Endothelial cell of umbilical vein (primary cell): Measurements from ENCODE around the gene GALNT2. TPM values are rescaled to one million over a fixed set of nuclear protein-coding genes. Genes with fewer than 3 reads are reported as not detected.

Experiments
- BruUV-seq: library from RNA; stranded (reverse); fragments of 400-500 nt; replicated peaks from 2 replicates; lab custom pipeline; 2021; lab: Mats Ljungman, UMichigan
- CTCF ChIA-PET: fragments of 300-600, 350-600 bp; sonication (Branson Sonifier 250); formaldehyde crosslinking; loops from one replicate; lab custom pipeline; 2021; ENCODE audit warnings: antibody characterized with exemption, inconsistent platforms; lab: Charles Lee
- POLR2A ChIA-PET: fragments of 300-600, 350-600 bp; sonication (Branson Sonifier 250); formaldehyde crosslinking; loops from one replicate; lab custom pipeline; 2021; ENCODE audit warnings: antibody characterized with exemption, inconsistent platforms; lab: Charles Lee
- DNase-seq: peaks from one replicate; pipeline ENCODE4 v3.0.0-alpha.2; 2011; ENCODE audit warnings: low read depth, low spot score
- FAIRE-seq: peaks from 2 replicates; lab custom pipeline; 2011; peaks lifted over from hg19 to GRCh38; lab: Jason Lieb, UNC
- H2AFZ ChIP-seq: 2 replicates; pipeline ENCODE4 v1.6.0; 2012; ENCODE audit warnings: low read depth, low read length, control low read depth, inconsistent platforms
- H3K27ac ChIP-seq: 2 replicates; pipeline ENCODE4 v1.5.1; 2011; ENCODE audit warnings: low read depth, mild to moderate bottlenecking, control low read depth, low read length, moderate library complexity; ENCODE audit not compliant: insufficient read depth
- H3K27me3 ChIP-seq, 2 experiments: 2 replicates each; pipeline versions ENCODE4 v1.6.0 to v1.6.1; 2011; ENCODE audit warnings: low read length in 2 of 2, mixed read lengths in 1 of 2; ENCODE audit not compliant: control insufficient read depth in 2 of 2, insufficient read depth in 2 of 2
- H3K36me3 ChIP-seq, 2 experiments: 2 replicates in 1 of 2; 3 replicates in 1 of 2; pipeline ENCODE4 v1.5.1; 2011; ENCODE audit warnings: low read length in 2 of 2, mild to moderate bottlenecking in 1 of 2, moderate library complexity in 1 of 2; ENCODE audit not compliant: control insufficient read depth in 2 of 2, insufficient read depth in 2 of 2; ENCODE audit errors: extremely low read depth in 1 of 2
- H3K4me1 ChIP-seq: 3 replicates; pipeline ENCODE4 v1.5.1; 2011; ENCODE audit warnings: mild to moderate bottlenecking, low read length; ENCODE audit not compliant: control insufficient read depth, insufficient read depth; ENCODE audit errors: extremely low read depth
- H3K4me2 ChIP-seq: 2 replicates; pipeline ENCODE4 v1.6.1; 2011; ENCODE audit warnings: low read length, control low read depth, mixed read lengths; ENCODE audit not compliant: insufficient read depth
- H3K4me3 ChIP-seq, 3 experiments: fragments of 200-600 bp in 1 of 3; sonication (generic), shearing (Covaris generic) in 1 of 3; replicated peaks in 1 of 3; 2 replicates each; pipeline ENCODE4 v1.5.1; 2011 to 2016; ENCODE audit warnings: control low read depth in 3 of 3, low read length in 3 of 3, mild to moderate bottlenecking in 2 of 3, inconsistent platforms in 1 of 3, low read depth in 1 of 3, moderate library complexity in 1 of 3; ENCODE audit not compliant: insufficient read depth in 1 of 3
- H3K79me2 ChIP-seq: 2 replicates; pipeline ENCODE4 v1.6.0; 2012; ENCODE audit warnings: low read length, inconsistent platforms; ENCODE audit not compliant: control insufficient read depth, insufficient read depth
- H3K9ac ChIP-seq: replicated peaks from 2 replicates; pipeline ENCODE3; 2011; ENCODE audit warnings: low read length, control low read depth; ENCODE audit not compliant: insufficient read depth; ENCODE audit errors: extremely low read depth
- H3K9me1 ChIP-seq: replicated peaks from 3 replicates; pipeline ENCODE4 v1.6.0; 2011; ENCODE audit warnings: mild to moderate bottlenecking, low read length; ENCODE audit not compliant: control insufficient read depth, insufficient read depth; ENCODE audit errors: extremely low read depth
- H3K9me3 ChIP-seq: replicated peaks from 2 replicates; pipeline ENCODE4 v1.5.1; 2012; ENCODE audit warnings: low read length, inconsistent platforms; ENCODE audit not compliant: control insufficient read depth, insufficient read depth
- H4K20me1 ChIP-seq: replicated peaks from 2 replicates; pipeline ENCODE3; 2011; ENCODE audit warnings: mild to moderate bottlenecking, low read length; ENCODE audit not compliant: control insufficient read depth, insufficient read depth; ENCODE audit errors: extremely low read depth
- CTCF ChIP-seq, 2 donors: IDR thresholded peaks; 1 replicate in 1 of 2; 2 replicates in 1 of 2; pipeline ENCODE4 v1.5.1; 2011; ENCODE audit warnings: low read length in 2 of 2, mild to moderate bottlenecking in 2 of 2, moderate library complexity in 2 of 2, control low read depth in 1 of 2, inconsistent platforms in 1 of 2, low read depth in 1 of 2; ENCODE audit not compliant: insufficient read depth in 1 of 2; ENCODE audit errors: extremely low read depth in 1 of 2
- EZH2 ChIP-seq: IDR thresholded peaks from 2 replicates; pipeline ENCODE4 v1.6.1; 2012; ENCODE audit warnings: borderline replicate concordance, low read depth, mild to moderate bottlenecking, moderate library complexity, low read length, inconsistent platforms; ENCODE audit not compliant: severe bottlenecking
- FOS ChIP-seq: IDR thresholded peaks from 2 replicates; pipeline ENCODE4 v1.6.1; 2011; ENCODE audit warnings: mild to moderate bottlenecking, low read length, moderate library complexity, borderline replicate concordance; ENCODE audit not compliant: insufficient read depth
- GATA2 ChIP-seq: IDR thresholded peaks from 2 replicates; pipeline ENCODE4 v1.7.0; 2011; ENCODE audit warnings: low read depth, mild to moderate bottlenecking, moderate library complexity, mixed read lengths, low read length; ENCODE audit not compliant: insufficient read length, insufficient read depth
- JUN ChIP-seq: IDR thresholded peaks from 2 replicates; pipeline ENCODE4 v1.6.1; 2011; ENCODE audit warnings: borderline replicate concordance, low read depth; ENCODE audit not compliant: insufficient read length, insufficient read depth
- MAX ChIP-seq: IDR thresholded peaks from 2 replicates; pipeline ENCODE4 v1.6.1; 2011; ENCODE audit not compliant: insufficient read depth, insufficient read length
- MYC ChIP-seq: IDR thresholded peaks from one replicate; pipeline ENCODE4 v1.6.1; 2011; ENCODE audit warnings: mild to moderate bottlenecking, low read depth, low read length
- POLR2A ChIP-seq: IDR thresholded peaks from 2 replicates; pipeline ENCODE4 v1.6.1; 2012; ENCODE audit warnings: low read depth, mild to moderate bottlenecking, control low read depth, low read length
- POLR2AphosphoS5 ChIP-seq: IDR thresholded peaks from 2 replicates; pipeline ENCODE4 v1.6.1; 2012; ENCODE audit warnings: low read depth, mild to moderate bottlenecking, control low read depth, low read length, moderate library complexity; ENCODE audit not compliant: insufficient read depth
- dilution Hi-C: fragments of 300-500 bp; cut with MboI; formaldehyde crosslinking; loops from one replicate; pipeline ENCODE4 v1.15.0; 2019; ENCODE audit warnings: low sequenced_read_pairs; ENCODE audit not compliant: extremely low pct_ligation_motif_present
- intact Hi-C: fragments of 100-400 bp; cut with micrococcal nuclease; formaldehyde crosslinking; loops from one replicate; pipeline ENCODE4 v1.10.0; 2022
- polyA plus RNA-seq, 4 experiments: library from polyadenylated mRNA; depleted of rRNA in 3 of 4; stranded (reverse) in 3 of 4; unstranded in 1 of 4; fragments of >200 nt; gene quantifications; 2 replicates each; pipeline versions ENCODE4 v1.2.1 to v1.2.3, GENCODE V29; 2011 to 2012; ENCODE audit warnings: missing spikeins in 1 of 4
- total RNA-seq: library from RNA; stranded (reverse); gene quantifications from 2 replicates; pipeline ENCODE4 v1.2.3, GENCODE V29; 2021

The GALNT2 gene
- total and polyA plus RNA-seq, 2 donors (not counting 3 experiments of a cell fraction or from before 2014, with no cell fraction given), result 56.3 to 77.5 TPM

DNA sequence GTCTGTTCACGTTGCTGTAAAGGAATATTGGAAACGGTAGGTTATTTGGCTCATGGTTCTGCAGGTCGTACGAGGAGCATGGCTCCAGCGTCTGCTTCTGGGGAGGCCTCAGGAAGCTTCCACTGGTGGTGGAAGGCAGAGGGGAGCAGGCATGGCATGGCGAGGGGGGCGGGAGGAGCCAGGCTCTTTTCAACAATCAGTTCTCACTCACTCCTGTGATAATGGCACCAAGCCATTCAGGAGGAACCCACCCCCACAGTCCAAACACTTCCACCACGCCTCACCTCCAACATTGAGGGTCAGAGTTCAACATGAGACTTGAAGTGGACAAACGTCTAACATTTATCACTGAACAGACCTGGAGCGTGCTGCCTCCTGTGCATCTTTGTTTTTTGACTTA lies 217.9 kb downstream of the GALNT2 start:
- no peak for FAIRE-seq

More for the DNA sequence above, 217.9 kb downstream of the GALNT2 start:
- no TSS peak for BruUV-seq
- ChIA-PET POLR2A (no interaction called here), CTCF (no interaction called here)
- H3K4me2 ChIP-seq, result no peak overlapping the region
- intact Hi-C loops, result no loop called here
- H4K20me1 ChIP-seq, result no peaks in the 10 kb centered on the region
- H3K4me3 ChIP-seq, result no peak overlapping the region
- TF ChIP-seq EZH2, result no peak
- no peak for TF ChIP-seq MAX
- no peak for TF ChIP-seq JUN
- no peak for TF ChIP-seq POLR2A
- no peak for TF ChIP-seq MYC
- TF ChIP-seq CTCF (IDR thresholded peaks at IDR 0.05; ENCODE audit: extremely low read depth in 1 of 2, insufficient read depth in 1 of 2, low read depth in 1 of 2, low read length in 2 of 2), result no peak
- no peak for TF ChIP-seq FOS
- TF ChIP-seq GATA2, result no peak
- TF ChIP-seq POLR2AphosphoS5, result no peak
- H3K9me1 ChIP-seq, result no peaks in the 10 kb centered on the region
- DNase-seq, result no peak
- no peak overlapping the region for H2AFZ ChIP-seq
- no peak overlapping the region for H3K27ac ChIP-seq
- no peak overlapping the region for H3K9ac ChIP-seq
- no peaks in the 10 kb centered on the region for H3K79me2 ChIP-seq
- peaks cover 5% of the 10 kb centered on the region for H3K4me1 ChIP-seq
- dilution Hi-C loops, result no loop called here
- no peaks in the 10 kb centered on the region for H3K27me3 ChIP-seq
- no peaks in the 10 kb centered on the region for H3K36me3 ChIP-seq
- no peaks in the 10 kb centered on the region for H3K9me3 ChIP-seq
